K562 (cell line): Measurements from ENCODE around the gene PARPBP. TPM values are rescaled to one million over a fixed set of nuclear protein-coding genes. Genes with fewer than 3 reads are reported as not detected.

ENCODE experiments used
- ATAC-seq: fragments of 200-7000 bp; cut with Tn5 transposase; 3 replicates; pipeline ENCODE4 v1.9.1; 2020; ENCODE audit warnings: moderate library complexity
- BruUV-seq: library from RNA; stranded (reverse); fragments of 400-500 nt; replicated peaks from 2 replicates; lab custom pipeline; 2021; lab: Mats Ljungman, UMichigan
- CTCF ChIA-PET: fragments of 300-600 bp; formaldehyde crosslinking; extraction: SDS; loops from one replicate; lab custom pipeline; 2021; ENCODE audit warnings: low intra/inter-chr PET ratio; lab: Yijun Ruan, JAX
- POLR2A ChIA-PET: fragments of 300-600, 350-650 bp; sonication (Branson Sonifier 250); formaldehyde crosslinking; extraction: SDS; loops from one replicate; lab custom pipeline; 2021; ENCODE audit warnings: antibody characterized with exemption, inconsistent platforms; lab: Yijun Ruan, JAX
- DNase-seq, 4 experiments: peaks; one replicate each; pipeline versions ENCODE4 v3.0.0 to v3.0.0-alpha.2; 2011 to 2018; ENCODE audit warnings: low spot score in 3 of 4, mixed read lengths in 3 of 4; ENCODE audit errors: extremely low read depth in 1 of 4
- FAIRE-seq: peaks from 2 replicates; lab custom pipeline; 2011; peaks lifted over from hg19 to GRCh38; lab: Jason Lieb, UNC
- H2AFZ ChIP-seq: 2 replicates; pipeline ENCODE4 v1.6.0; 2011; ENCODE audit warnings: low read depth, low read length, control low read depth, inconsistent platforms
- H3K27ac ChIP-seq: fragments of 200-600 bp; 3 replicates; pipeline ENCODE4 v1.8.0; 2011; ENCODE audit warnings: low read depth, mild to moderate bottlenecking, control low read depth, inconsistent platforms, low read length, moderate library complexity, mixed read lengths; ENCODE audit errors: extremely low read depth
- H3K27me3 ChIP-seq, 2 experiments: fragments of 300-600 bp in 1 of 2; 2 replicates in 1 of 2; 3 replicates in 1 of 2; pipeline versions ENCODE4 v1.6.0 to v1.8.0; 2011; ENCODE audit warnings: inconsistent platforms in 2 of 2, low read length in 2 of 2, mild to moderate bottlenecking in 1 of 2, mixed read lengths in 1 of 2, moderate library complexity in 1 of 2; ENCODE audit not compliant: control insufficient read depth in 2 of 2, insufficient read depth in 2 of 2
- H3K36me3 ChIP-seq: fragments of 300-600 bp; 3 replicates; pipeline ENCODE4 v1.8.0; 2011; ENCODE audit warnings: mild to moderate bottlenecking, low read length, inconsistent platforms; ENCODE audit not compliant: control insufficient read depth, insufficient read depth
- H3K4me1 ChIP-seq, 2 experiments: fragments of 200-600 bp in 1 of 2; replicated peaks in 1 of 2; 2 replicates in 1 of 2; 3 replicates in 1 of 2; pipeline versions ENCODE4 v1.5.1 to v1.8.0; 2011; ENCODE audit warnings: inconsistent platforms in 2 of 2, low read length in 2 of 2, mild to moderate bottlenecking in 1 of 2, mixed read lengths in 1 of 2, moderate library complexity in 1 of 2; ENCODE audit not compliant: control insufficient read depth in 2 of 2, insufficient read depth in 2 of 2
- H3K4me2 ChIP-seq: 2 replicates; pipeline ENCODE4 v1.6.1; 2011; ENCODE audit warnings: low read length, control low read depth, inconsistent platforms, mixed read lengths; ENCODE audit not compliant: insufficient read depth
- H3K4me3 ChIP-seq: fragments of 200-600 bp; sonication (generic), shearing (Covaris generic); 2 replicates; pipeline ENCODE4 v1.5.1; 2016; ENCODE audit warnings: control low read depth, inconsistent platforms
- H3K79me2 ChIP-seq: fragments of 200-600 bp; 3 replicates; pipeline ENCODE4 v1.8.0; 2011; ENCODE audit warnings: low read length, inconsistent platforms; ENCODE audit not compliant: control insufficient read depth, insufficient read depth
- H3K9ac ChIP-seq, 2 experiments: 2 replicates each; pipeline versions ENCODE4 v1.6.0 to v1.6.1; 2011; ENCODE audit warnings: low read depth in 2 of 2, low read length in 2 of 2, control low read depth in 1 of 2, inconsistent platforms in 1 of 2, mild to moderate bottlenecking in 1 of 2, mixed read lengths in 1 of 2; ENCODE audit not compliant: insufficient read depth in 1 of 2
- H3K9me1 ChIP-seq: one replicate; pipeline ENCODE4 v1.6.0; 2011; ENCODE audit warnings: inconsistent platforms, mild to moderate bottlenecking, low read length, moderate library complexity; ENCODE audit not compliant: control insufficient read depth, insufficient read depth
- H3K9me3 ChIP-seq: replicated peaks from 2 replicates; pipeline ENCODE4 v1.5.1; 2011; ENCODE audit warnings: low read depth, low read length, inconsistent platforms; ENCODE audit not compliant: control insufficient read depth, insufficient read depth
- H4K20me1 ChIP-seq: replicated peaks from 2 replicates; pipeline ENCODE4 v1.6.1; 2011; ENCODE audit warnings: low read length, inconsistent platforms, mixed read lengths; ENCODE audit not compliant: control insufficient read depth, insufficient read depth
- ATF4 ChIP-seq: fragments of 450-650 bp; formaldehyde crosslinking; IDR thresholded peaks from 2 replicates; pipeline ENCODE4 v1.4.0; 2022; ENCODE audit warnings: mild to moderate bottlenecking, moderate library complexity
- C11orf30 ChIP-seq: fragments of 450-650 bp; IDR thresholded peaks from 2 replicates; pipeline ENCODE4 v1.6.1; 2016; ENCODE audit warnings: low read depth, mild to moderate bottlenecking
- CREM ChIP-seq: IDR thresholded peaks from 2 replicates; pipeline ENCODE4 v1.6.1; 2014; ENCODE audit warnings: antibody characterized with exemption, low read depth
- MAFG ChIP-seq: fragments of 450-650 bp; conservative IDR thresholded peaks from 2 replicates; pipeline ENCODE4 v1.6.1; 2016; ENCODE audit warnings: missing genetic modification characterization, missing compliant biosample characterization
- NFE2 ChIP-seq: IDR thresholded peaks from 2 replicates; pipeline ENCODE4 v1.6.1; 2014; ENCODE audit warnings: antibody characterized with exemption, low read depth
- NFE2L1 ChIP-seq: fragments of 450-650 bp; IDR thresholded peaks from 2 replicates; pipeline ENCODE4 v1.6.1; 2016; ENCODE audit warnings: missing genetic modification characterization, low read depth, mild to moderate bottlenecking, missing compliant biosample characterization, moderate library complexity, borderline replicate concordance
- ZNF316 ChIP-seq: fragments of 450-650 bp; IDR thresholded peaks from 2 replicates; pipeline ENCODE4 v1.6.1; 2016
- in situ Hi-C: fragments of 300-500 bp; cut with MboI; formaldehyde crosslinking; loops from 4 replicates; pipeline ENCODE4 v1.15.0; 2018; ENCODE audit warnings: inconsistent platforms, mixed read lengths
- intact Hi-C: fragments of 100-400 bp; cut with micrococcal nuclease; formaldehyde crosslinking; loops from 2 replicates; pipeline ENCODE4 v1.14.2; 2022
- polyA plus RNA-seq, 8 experiments: library from polyadenylated mRNA; depleted of rRNA in 4 of 8; stranded (reverse) in 5 of 8; unstranded in 3 of 8; fragments of >200 nt; fragmentation: Nextera tagmentation in 2 of 8; fragmentation: Illumina TruSeq in 1 of 8; extraction: Ambion mirVana in 2 of 8; extraction: Trizol in 1 of 8; gene quantifications; 2 replicates each; pipeline versions ENCODE4 v1.2.1 to v1.2.3, GENCODE V29; 2011 to 2014; ENCODE audit warnings: inconsistent platforms in 1 of 8, missing spikeins in 1 of 8
- total RNA-seq, 7 experiments: library from RNA; depleted of rRNA in 6 of 7; stranded (reverse); fragments of >200 nt in 6 of 7; fragmentation: Illumina TruSeq in 2 of 7; extraction: Trizol in 2 of 7; gene quantifications; 2 replicates each; pipeline versions ENCODE4 v1.2.1 to v1.2.3, GENCODE V29; 2011 to 2021; ENCODE audit warnings: low replicate concordance in 1 of 7
- TF ChIP-seq, protein P1 (sequence below): fragments of 250-450 bp; sonication (Bioruptor Pico); IDR thresholded peaks from 2 replicates; pipeline ENCODE4 v1.8.0; 2022; ENCODE audit warnings: inconsistent platforms

Gene PARPBP
- total and polyA plus RNA-seq, 9 of the 15 experiments (the other 6 are each of a cell fraction or from before 2014, with no cell fraction given): 26.1 to 62.5 (median 49.0) TPM

DNA sequence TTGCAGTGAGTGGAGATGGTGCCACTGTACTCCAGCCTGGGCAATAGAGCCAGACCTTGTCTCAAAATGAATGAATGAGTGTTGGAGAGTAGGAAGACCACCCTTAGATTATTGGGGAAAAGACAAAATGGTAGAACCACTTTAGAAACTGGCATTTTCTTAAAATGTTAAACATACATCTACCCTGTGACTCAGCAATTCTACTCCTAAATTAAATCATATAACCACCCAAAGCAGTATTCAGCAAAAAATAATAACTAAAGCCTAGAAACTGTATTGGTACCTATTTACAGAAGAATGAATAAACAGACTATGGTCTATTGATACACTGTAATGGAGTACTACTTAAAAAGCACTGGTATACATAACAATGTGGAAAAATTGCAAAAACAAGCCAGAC lies 9.2 kb upstream of the PARPBP start:
- no peak for ATAC-seq

More for the DNA sequence above, 9.2 kb upstream of the PARPBP start:
- H3K36me3 ChIP-seq: peaks cover 85% of the 10 kb centered on the region
- POLR2A ChIA-PET: interaction anchor here (1.2 to 2.3 kb wide), 2 partner anchors 8 to 14 kb away, joined by 3 to 7 read pairs; partner anchors contain the start of genes NUP37 and PARPBP
- CTCF ChIA-PET: no interaction called here
- H3K27ac ChIP-seq: no peak overlapping the region
- peaks cover 10% of the 10 kb centered on the region for H3K9me3 ChIP-seq
- no peaks in the 10 kb centered on the region for H3K4me1 ChIP-seq
- no peak overlapping the region for H2AFZ ChIP-seq
- intact Hi-C loops (no loop called here), in situ Hi-C loops (loop anchor here (10.0 kb wide), 1 partner anchor 1694 kb away; no protein-coding TSS in a partner anchor)
- H3K79me2 ChIP-seq: no peaks in the 10 kb centered on the region
- BruUV-seq: no TSS peak
- DNase-seq (no peak), FAIRE-seq (no peak)
- TF ChIP-seq C11orf30: peak; percentile 26; the same call in 1 of the 2 replicates
- no peak for TF ChIP-seq ATF4 (CRISPR knock-in tag)
- TF ChIP-seq, protein P1, sequence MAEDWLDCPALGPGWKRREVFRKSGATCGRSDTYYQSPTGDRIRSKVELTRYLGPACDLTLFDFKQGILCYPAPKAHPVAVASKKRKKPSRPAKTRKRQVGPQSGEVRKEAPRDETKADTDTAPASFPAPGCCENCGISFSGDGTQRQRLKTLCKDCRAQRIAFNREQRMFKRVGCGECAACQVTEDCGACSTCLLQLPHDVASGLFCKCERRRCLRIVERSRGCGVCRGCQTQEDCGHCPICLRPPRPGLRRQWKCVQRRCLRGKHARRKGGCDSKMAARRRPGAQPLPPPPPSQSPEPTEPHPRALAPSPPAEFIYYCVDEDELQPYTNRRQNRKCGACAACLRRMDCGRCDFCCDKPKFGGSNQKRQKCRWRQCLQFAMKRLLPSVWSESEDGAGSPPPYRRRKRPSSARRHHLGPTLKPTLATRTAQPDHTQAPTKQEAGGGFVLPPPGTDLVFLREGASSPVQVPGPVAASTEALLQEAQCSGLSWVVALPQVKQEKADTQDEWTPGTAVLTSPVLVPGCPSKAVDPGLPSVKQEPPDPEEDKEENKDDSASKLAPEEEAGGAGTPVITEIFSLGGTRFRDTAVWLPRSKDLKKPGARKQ (CRISPR knock-in tag): no peak
- TF ChIP-seq ZNF316: peak; percentile 81
- peak; percentile 72 for TF ChIP-seq MAFG
- TF ChIP-seq NFE2: peak; percentile 46
- peak; percentile 51; the same call in 1 of the 2 replicates for TF ChIP-seq NFE2L1 (tag)
- TF ChIP-seq CREM: no peak
- H3K9ac ChIP-seq: no peak overlapping the region
- no peak overlapping the region for H3K4me3 ChIP-seq
- H3K4me2 ChIP-seq: no peak overlapping the region
- no peaks in the 10 kb centered on the region for H3K9me1 ChIP-seq
- no peaks in the 10 kb centered on the region for H4K20me1 ChIP-seq
- H3K27me3 ChIP-seq: no peaks in the 10 kb centered on the region
